HG03103 (cell line): ENCODE results near the gene C10orf143.

Experiments
- ATAC-seq: cut with Tn5 transposase; IDR thresholded peaks from one replicate; pipeline ENCODE4 v1.9.1; 2021; ENCODE audit warnings: low read depth; ENCODE audit not compliant: unreplicated experiment

C10orf143 gene

GRCh38 chr10:130062201-130062600, 48.4 kb downstream of the C10orf143 start:
- no peak for ATAC-seq

GRCh38 chr10:130061760-130062159, 48.9 kb downstream of the C10orf143 start:
- no peak for ATAC-seq

- no peak for ATAC-seq
Observed at GRCh38 chr10:130054021-130054420, 56.6 kb downstream of the C10orf143 start.

GRCh38 chr10:130053561-130053960, 57.1 kb downstream of the C10orf143 start:
- ATAC-seq, result no peak

- no peak for ATAC-seq
Observed at GRCh38 chr10:130052193-130052592, 58.4 kb downstream of the C10orf143 start.

- no peak for ATAC-seq
Observed at GRCh38 chr10:130050721-130051120, 59.9 kb downstream of the C10orf143 start.

- ATAC-seq, result no peak
Observed at GRCh38 chr10:130049987-130050386, 60.6 kb downstream of the C10orf143 start.

- no peak for ATAC-seq
Observed at GRCh38 chr10:130049244-130049643, 61.4 kb downstream of the C10orf143 start.

GRCh38 chr10:130048081-130048480, 62.5 kb downstream of the C10orf143 start:
- ATAC-seq, result no peak

- ATAC-seq, result no peak
Observed at GRCh38 chr10:130047336-130047735, 63.3 kb downstream of the C10orf143 start.

- no peak for ATAC-seq
Observed at GRCh38 chr10:130046591-130046990, 64.0 kb downstream of the C10orf143 start.

- no peak for ATAC-seq
Observed at GRCh38 chr10:130045801-130046321, 64.8 kb downstream of the C10orf143 start.

- ATAC-seq, result no peak
Observed at GRCh38 chr10:130045091-130045652, 65.5 kb downstream of the C10orf143 start.

GRCh38 chr10:130044067-130045061, 66.3 kb downstream of the C10orf143 start:
- no peak for ATAC-seq

GRCh38 chr10:130043491-130043890, 67.1 kb downstream of the C10orf143 start:
- no peak for ATAC-seq

- ATAC-seq, result no peak
Observed at GRCh38 chr10:130042381-130042780, 68.2 kb downstream of the C10orf143 start.

- no peak for ATAC-seq
Observed at GRCh38 chr10:130041451-130042371, 68.9 kb downstream of the C10orf143 start.

- no peak for ATAC-seq
Observed at GRCh38 chr10:130040817-130041330, 69.8 kb downstream of the C10orf143 start.

GRCh38 chr10:130040351-130040750, 70.3 kb downstream of the C10orf143 start:
- ATAC-seq, result no peak

- no peak for ATAC-seq
Observed at GRCh38 chr10:130039141-130039540, 71.5 kb downstream of the C10orf143 start.
